Left lung (tissue), 10 donors: ENCODE measurements around the gene KRT15. TPM values are rescaled to one million over a fixed set of nuclear protein-coding genes. Genes with fewer than 3 reads are reported as not detected.

Experiments used
- ATAC-seq: fragments of 200-7000 bp; cut with Tn5 transposase; one replicate; pipeline ENCODE4 v1.9.1; 2020; ENCODE audit warnings: moderate library complexity
- DNase-seq, 4 donors: peaks; one replicate each; pipeline ENCODE4 v3.0.0-alpha.2; 2013 to 2020
- H3K27ac ChIP-seq, 2 donors: fragments of 200-600 bp; sonication (generic) in 1 of 2; one replicate each; pipeline versions ENCODE4 v1.5.0 to v1.8.0; 2020 to 2021
- H3K27me3 ChIP-seq, 2 donors: fragments of 200-600 bp; sonication (generic) in 1 of 2; one replicate each; pipeline versions ENCODE4 v1.5.0 to v1.8.0; 2020 to 2021
- H3K36me3 ChIP-seq, 2 donors: fragments of 200-600 bp; sonication (generic) in 1 of 2; one replicate each; pipeline versions ENCODE4 v1.5.0 to v1.8.0; 2020 to 2021
- H3K4me1 ChIP-seq, 2 donors: fragments of 200-600 bp; one replicate each; pipeline ENCODE4 v1.8.0; 2021
- H3K4me3 ChIP-seq, 2 donors: fragments of 200-600 bp; sonication (generic) in 1 of 2; one replicate each; pipeline versions ENCODE4 v1.5.0 to v1.8.0; 2020 to 2021; ENCODE audit warnings: mild to moderate bottlenecking in 1 of 2
- H3K9me3 ChIP-seq, 2 donors: fragments of 200-600 bp; sonication (generic) in 1 of 2; one replicate each; pipeline versions ENCODE4 v1.5.0 to v1.8.0; 2020 to 2021
- intact Hi-C, 2 donors: fragments of 100-400 bp; cut with DNase I; formaldehyde crosslinking; loops; one replicate each; pipeline versions ENCODE4 v1.11.2 to v1.14.2; 2022
- polyA plus RNA-seq, 6 donors: library from polyadenylated mRNA; unstranded; fragments of 120-200 nt; gene quantifications; one replicate each; pipeline ENCODE4 v1.2.1, GENCODE V29; 2013; ENCODE audit not compliant: insufficient read length in 6 of 6
- total RNA-seq, 2 donors: library from RNA; stranded (reverse); fragmentation: NEBNext Ultra II Directional; extraction: Animal tissue kit (Norgen Biotek cat#: 25700); gene quantifications; one replicate each; pipeline ENCODE4 v1.2.1, GENCODE V29; 2021
- TF ChIP-seq, protein P1 (sequence below), 2 donors: fragments of 200-600 bp; sonication (generic) in 1 of 2; IDR thresholded peaks; one replicate each; pipeline versions ENCODE4 v1.5.0 to v1.8.0; 2021; ENCODE audit warnings: antibody characterized with exemption in 2 of 2
- donor health status: DM: no; HTN: yes; CAD: no.
- donor health status: DM: no; HTN: no; CAD: no.

KRT15 gene
- total and polyA plus RNA-seq, 8 donors: 1.3 to 27.8 (median 2.3) TPM

DNA sequence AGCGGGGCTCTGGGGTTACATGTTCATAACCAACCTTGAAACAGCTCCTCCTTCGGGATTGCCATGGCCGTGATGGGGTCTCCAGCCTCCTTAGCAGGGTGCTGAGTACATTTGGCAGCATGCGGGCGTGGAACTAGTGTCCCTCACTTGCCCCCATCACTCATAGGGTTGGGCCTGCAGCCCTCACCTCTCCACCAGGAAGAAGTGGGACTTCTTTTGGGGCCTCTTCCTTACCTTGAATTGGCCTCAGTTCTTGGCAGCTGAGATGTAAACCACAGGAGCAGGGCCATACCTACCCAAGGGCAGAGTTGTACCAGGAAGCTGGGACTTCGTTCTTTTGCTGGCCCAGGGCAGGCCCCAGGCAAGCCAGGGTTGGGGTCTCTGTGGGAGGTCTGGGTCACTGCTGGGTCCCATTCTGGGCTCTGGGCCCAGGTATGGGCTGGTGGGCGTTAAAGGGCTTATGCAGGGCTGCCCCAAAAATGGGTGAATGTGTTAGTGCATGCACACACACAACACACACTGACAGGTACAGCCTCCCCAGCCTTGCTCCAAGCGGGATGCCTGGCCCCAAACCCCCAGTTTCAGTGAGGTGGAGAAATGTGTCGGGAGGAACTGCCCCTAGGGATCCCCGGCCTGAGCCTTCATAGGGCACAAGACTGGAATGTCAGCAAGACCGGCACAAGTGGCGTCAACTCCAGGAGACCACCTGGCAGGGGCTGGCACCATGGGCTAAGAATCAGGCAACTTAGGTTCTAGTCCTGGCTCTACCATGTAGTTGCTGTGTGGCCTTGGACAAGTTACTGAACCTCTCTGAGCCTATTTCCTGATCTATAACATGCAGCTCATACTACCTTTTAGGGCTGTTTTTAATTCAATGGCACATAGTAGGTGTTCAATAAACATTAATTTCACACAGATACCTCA is 3.9 kb upstream of the KRT15 start:
- no peak for DNase-seq

GRCh38 chr17:41521574-41522261 is 3.0 kb upstream of the KRT15 start:
- DNase-seq (peak in 3 of 4 donors; percentile 66 to 91 (median 84)), ATAC-seq (peak; percentile 72)
- Histone ChIP-seq H3K4me3 (no peak overlapping the region), H3K36me3 (peaks cover 0 to 10% of the 10 kb centered on the region in 2 donors), H3K9me3 (no peaks in the 10 kb centered on the region), H3K4me1 (peaks cover 0 to 16% of the 10 kb centered on the region in 2 donors), H3K27me3 (peaks cover 2 to 41% of the 10 kb centered on the region in 2 donors), H3K27ac (peak overlapping the region; percentile 55 to 69)
- intact Hi-C loops: no loop called here
- TF ChIP-seq, protein P1, sequence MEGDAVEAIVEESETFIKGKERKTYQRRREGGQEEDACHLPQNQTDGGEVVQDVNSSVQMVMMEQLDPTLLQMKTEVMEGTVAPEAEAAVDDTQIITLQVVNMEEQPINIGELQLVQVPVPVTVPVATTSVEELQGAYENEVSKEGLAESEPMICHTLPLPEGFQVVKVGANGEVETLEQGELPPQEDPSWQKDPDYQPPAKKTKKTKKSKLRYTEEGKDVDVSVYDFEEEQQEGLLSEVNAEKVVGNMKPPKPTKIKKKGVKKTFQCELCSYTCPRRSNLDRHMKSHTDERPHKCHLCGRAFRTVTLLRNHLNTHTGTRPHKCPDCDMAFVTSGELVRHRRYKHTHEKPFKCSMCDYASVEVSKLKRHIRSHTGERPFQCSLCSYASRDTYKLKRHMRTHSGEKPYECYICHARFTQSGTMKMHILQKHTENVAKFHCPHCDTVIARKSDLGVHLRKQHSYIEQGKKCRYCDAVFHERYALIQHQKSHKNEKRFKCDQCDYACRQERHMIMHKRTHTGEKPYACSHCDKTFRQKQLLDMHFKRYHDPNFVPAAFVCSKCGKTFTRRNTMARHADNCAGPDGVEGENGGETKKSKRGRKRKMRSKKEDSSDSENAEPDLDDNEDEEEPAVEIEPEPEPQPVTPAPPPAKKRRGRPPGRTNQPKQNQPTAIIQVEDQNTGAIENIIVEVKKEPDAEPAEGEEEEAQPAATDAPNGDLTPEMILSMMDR (IDR thresholded peaks at IDR 0.05): no peak

More for the DNA sequence above, 3.9 kb upstream of the KRT15 start:
- Histone ChIP-seq H3K9me3 (no peaks in the 10 kb centered on the region), H3K4me3 (no peak overlapping the region), H3K27ac (peak overlapping the region; percentile 55 to 69), H3K27me3 (peaks cover 9 to 49% of the 10 kb centered on the region in 2 donors), H3K4me1 (peaks cover 0 to 16% of the 10 kb centered on the region in 2 donors), H3K36me3 (peaks cover 0 to 10% of the 10 kb centered on the region in 2 donors)
- TF ChIP-seq, protein P1 (IDR thresholded peaks at IDR 0.05): no peak
- peak; percentile 39 for ATAC-seq
- intact Hi-C loops: no loop called here

DNA sequence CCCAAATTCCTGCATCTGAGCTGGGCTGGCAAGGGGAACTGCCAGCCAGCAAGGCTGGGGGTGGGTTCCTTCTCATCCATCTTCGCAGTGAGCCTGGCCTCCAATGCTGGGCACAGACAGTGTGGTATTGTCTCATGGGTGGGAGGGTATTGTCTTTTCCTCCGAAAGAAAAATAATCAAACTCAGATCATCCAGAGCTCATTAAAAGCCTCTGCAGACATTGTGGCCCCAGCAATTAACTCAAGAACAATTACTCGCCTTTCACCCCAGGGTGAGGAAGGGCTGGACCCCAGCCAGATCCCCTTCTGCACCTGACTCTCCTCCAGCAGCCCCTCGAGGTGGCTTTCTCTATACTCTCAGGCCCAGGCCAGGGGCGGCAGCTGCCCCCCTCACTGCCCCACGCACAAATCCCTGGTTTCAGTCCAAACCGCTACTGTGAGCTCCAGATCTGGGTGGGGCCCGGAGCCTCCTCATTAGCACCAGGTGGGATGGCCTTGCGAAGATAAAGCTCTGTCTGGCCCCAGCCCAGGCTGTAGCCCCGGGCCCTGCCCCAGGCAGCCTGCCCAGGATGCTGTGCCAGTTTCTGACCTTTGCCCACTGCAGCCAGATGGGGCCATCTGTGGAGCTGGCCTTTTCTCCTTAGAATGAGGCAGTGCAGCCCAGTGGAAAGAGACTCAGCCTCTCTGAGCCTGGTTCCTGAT is 2.3 kb upstream of the KRT15 start:
- no peak for ATAC-seq
- intact Hi-C loops: no loop called here
- peak overlapping the region; percentile 15 to 47 for H3K27ac ChIP-seq

GRCh38 chr17:41519501-41520224 is 973 bp upstream of the KRT15 start:
- DNase-seq (peak in 1 of 4 donors; percentile 72), ATAC-seq (peak; percentile 48)
- Histone ChIP-seq H3K4me3 (no peak overlapping the region), H3K9me3 (no peaks in the 10 kb centered on the region), H3K36me3 (peaks cover 0 to 10% of the 10 kb centered on the region in 2 donors), H3K27ac (no peak overlapping the region), H3K27me3 (peaks cover 0 to 29% of the 10 kb centered on the region in 2 donors), H3K4me1 (peaks cover 0 to 16% of the 10 kb centered on the region in 2 donors)
- TF ChIP-seq, protein P1 (IDR thresholded peaks at IDR 0.05): no peak
- intact Hi-C loops: no loop called here

More for the DNA sequence above, 2.3 kb upstream of the KRT15 start:
- H3K36me3 ChIP-seq: peaks cover 0 to 10% of the 10 kb centered on the region in 2 donors
- H3K27me3 ChIP-seq: peaks cover 0 to 33% of the 10 kb centered on the region in 2 donors
- DNase-seq: no peak
- TF ChIP-seq, protein P1 (IDR thresholded peaks at IDR 0.05): no peak
- peaks cover 0 to 16% of the 10 kb centered on the region in 2 donors for H3K4me1 ChIP-seq
- no peaks in the 10 kb centered on the region for H3K9me3 ChIP-seq
- no peak overlapping the region for H3K4me3 ChIP-seq
